GM19099 (cell line): ENCODE data around the gene HPS4.

Source experiments
- POLR2A ChIP-seq: IDR thresholded peaks from 3 replicates; pipeline ENCODE4 v1.6.1; 2011; ENCODE audit warnings: low read depth; ENCODE audit not compliant: insufficient read length; ENCODE audit errors: extremely low read depth

Gene HPS4

GRCh38 chr22:26503758-26504157, 20.2 kb upstream of the HPS4 start:
- TF ChIP-seq POLR2A: no peak

GRCh38 chr22:26502688-26503561, 19.3 kb upstream of the HPS4 start:
- no peak for TF ChIP-seq POLR2A

- TF ChIP-seq POLR2A: no peak
Observed at GRCh38 chr22:26501996-26502395, 18.4 kb upstream of the HPS4 start.

GRCh38 chr22:26499188-26499703, 15.7 kb upstream of the HPS4 start:
- TF ChIP-seq POLR2A: no peak

GRCh38 chr22:26496456-26496855, 12.9 kb upstream of the HPS4 start:
- no peak for TF ChIP-seq POLR2A

GRCh38 chr22:26494506-26494905, 10.9 kb upstream of the HPS4 start:
- no peak for TF ChIP-seq POLR2A

GRCh38 chr22:26492220-26492619, 8.6 kb upstream of the HPS4 start:
- TF ChIP-seq POLR2A: no peak

GRCh38 chr22:26489447-26490036, 6.0 kb upstream of the HPS4 start:
- TF ChIP-seq POLR2A: no peak

GRCh38 chr22:26487996-26488395, 4.4 kb upstream of the HPS4 start:
- no peak for TF ChIP-seq POLR2A

- no peak for TF ChIP-seq POLR2A
Observed at GRCh38 chr22:26486394-26486793, 2.8 kb upstream of the HPS4 start.

GRCh38 chr22:26485806-26486390, 2.3 kb upstream of the HPS4 start:
- no peak for TF ChIP-seq POLR2A

- no peak for TF ChIP-seq POLR2A
Observed at GRCh38 chr22:26485013-26485412, 1.4 kb upstream of the HPS4 start.

- TF ChIP-seq POLR2A: no peak
Observed at GRCh38 chr22:26484360-26484706, 750 bp upstream of the HPS4 start.

- no peak for TF ChIP-seq POLR2A
Observed at GRCh38 chr22:26483043-26483438, 542 bp downstream of the HPS4 start.

GRCh38 chr22:26482161-26482560, 1.4 kb downstream of the HPS4 start:
- TF ChIP-seq POLR2A: no peak

GRCh38 chr22:26481694-26482093, 1.9 kb downstream of the HPS4 start:
- no peak for TF ChIP-seq POLR2A
